H1 (cell line): ENCODE measurements around the gene INPP5A. TPM values are rescaled to one million over a fixed set of nuclear protein-coding genes. Genes with fewer than 3 reads are reported as not detected.

Source experiments
- CTCF ChIA-PET: fragments of 300-600 bp; sonication (Branson Sonifier 250); formaldehyde crosslinking; loops from one replicate; lab custom pipeline; 2021; ENCODE audit not compliant: partially characterized antibody; lab: Charles Lee
- POLR2A ChIA-PET: fragments of 300-600 bp; sonication (Branson Sonifier 250); formaldehyde crosslinking; loops from one replicate; lab custom pipeline; 2021; ENCODE audit warnings: inconsistent platforms; ENCODE audit not compliant: partially characterized antibody; lab: Charles Lee
- DNase-seq, 2 experiments: peaks; one replicate each; pipeline versions ENCODE4 v3.0.0 to v3.0.0-alpha.2; 2010 to 2022; ENCODE audit warnings: low spot score in 2 of 2, low read depth in 1 of 2, mixed read lengths in 1 of 2
- FAIRE-seq: peaks from 2 replicates; lab custom pipeline; 2011; peaks lifted over from hg19 to GRCh38; lab: Jason Lieb, UNC
- H2AFZ ChIP-seq: 2 replicates; pipeline ENCODE4 v1.8.1; 2012; ENCODE audit warnings: low read length, inconsistent platforms
- H2AK5ac ChIP-seq: 2 replicates; pipeline ENCODE4 v1.6.1; 2013; ENCODE audit warnings: low read depth, low read length
- H2BK120ac ChIP-seq: replicated peaks from 2 replicates; pipeline ENCODE3; 2013; ENCODE audit warnings: low read depth, low read length, inconsistent platforms
- H2BK12ac ChIP-seq: 2 replicates; pipeline ENCODE4 v1.6.1; 2013; ENCODE audit warnings: low read depth, low read length
- H2BK15ac ChIP-seq: 2 replicates; pipeline ENCODE4 v1.6.1; 2013; ENCODE audit warnings: low read length
- H2BK20ac ChIP-seq: 2 replicates; pipeline ENCODE4 v1.6.1; 2013; ENCODE audit warnings: low read length
- H2BK5ac ChIP-seq: 2 replicates; pipeline ENCODE4 v1.6.1; 2013; ENCODE audit warnings: low read depth, low read length
- H3K14ac ChIP-seq: 2 replicates; pipeline ENCODE4 v1.6.1; 2013; ENCODE audit warnings: inconsistent platforms; ENCODE audit not compliant: insufficient read length
- H3K18ac ChIP-seq: 2 replicates; pipeline ENCODE4 v1.6.1; 2013; ENCODE audit warnings: low read length; ENCODE audit errors: extremely low read depth
- H3K23ac ChIP-seq: 2 replicates; pipeline ENCODE4 v1.6.1; 2013; ENCODE audit warnings: inconsistent platforms; ENCODE audit not compliant: insufficient read length
- H3K23me2 ChIP-seq: 2 replicates; pipeline ENCODE4 v1.6.1; 2013; ENCODE audit warnings: low read depth, low read length
- H3K27ac ChIP-seq: 2 replicates; pipeline ENCODE4 v1.6.1; 2011; ENCODE audit warnings: low read depth, low read length, inconsistent platforms
- H3K27me3 ChIP-seq, 4 experiments: replicated peaks in 1 of 4; 1 replicate in 1 of 4; 2 replicates in 3 of 4; pipeline versions ENCODE4 v1.6.1 to v1.8.1; 2011 to 2013; ENCODE audit warnings: low read length in 3 of 4, mild to moderate bottlenecking in 3 of 4, inconsistent platforms in 2 of 4, mixed read lengths in 2 of 4, moderate library complexity in 1 of 4; ENCODE audit not compliant: control insufficient read depth in 3 of 4, insufficient read depth in 3 of 4; ENCODE audit errors: extremely low read depth in 1 of 4
- H3K36me3 ChIP-seq, 4 experiments: 2 replicates each; pipeline versions ENCODE4 v1.6.1 to v1.8.1; 2011 to 2013; ENCODE audit warnings: mild to moderate bottlenecking in 4 of 4, low read length in 3 of 4, moderate library complexity in 2 of 4, control low read depth in 1 of 4, inconsistent platforms in 1 of 4; ENCODE audit not compliant: insufficient read depth in 4 of 4, control insufficient read depth in 2 of 4
- H3K4ac ChIP-seq: replicated peaks from 2 replicates; pipeline ENCODE3; 2013; ENCODE audit warnings: low read length, low read depth, mixed read lengths, inconsistent platforms; ENCODE audit not compliant: insufficient read length
- H3K4me1 ChIP-seq, 4 experiments: replicated peaks in 1 of 4; 1 replicate in 1 of 4; 2 replicates in 3 of 4; pipeline versions ENCODE4 v1.6.1 to v1.8.1; 2011 to 2013; ENCODE audit warnings: low read length in 3 of 4, inconsistent platforms in 2 of 4, mixed read lengths in 1 of 4; ENCODE audit not compliant: insufficient read depth in 4 of 4, control insufficient read depth in 3 of 4
- H3K4me2 ChIP-seq, 2 experiments: 2 replicates each; pipeline versions ENCODE4 v1.6.1 to v1.8.1; 2011 to 2013; ENCODE audit warnings: low read depth in 2 of 2, low read length in 2 of 2, control low read depth in 1 of 2, inconsistent platforms in 1 of 2, mild to moderate bottlenecking in 1 of 2; ENCODE audit not compliant: insufficient read depth in 1 of 2
- H3K4me3 ChIP-seq, 4 experiments: fragments of 200-600, 300-600 bp in 1 of 4; sonication (generic), shearing (Covaris generic), sonication (Bioruptor Twin) in 1 of 4; 2 replicates each; pipeline versions ENCODE4 v1.5.1 to v1.8.1; 2011 to 2016; ENCODE audit warnings: low read length in 4 of 4, low read depth in 3 of 4, control low read depth in 2 of 4, inconsistent platforms in 2 of 4, mild to moderate bottlenecking in 2 of 4, mixed read lengths in 1 of 4, moderate library complexity in 1 of 4; ENCODE audit not compliant: insufficient read depth in 2 of 4; ENCODE audit errors: extremely low read depth in 1 of 4
- H3K56ac ChIP-seq: replicated peaks from 2 replicates; pipeline ENCODE3; 2013; ENCODE audit warnings: low read depth, mild to moderate bottlenecking, mixed read lengths, low read length, inconsistent platforms; ENCODE audit not compliant: insufficient read length
- H3K79me1 ChIP-seq: 2 replicates; pipeline ENCODE4 v1.6.1; 2013; ENCODE audit warnings: low read depth, low read length, control low read depth
- H3K79me2 ChIP-seq, 2 experiments: 2 replicates each; pipeline versions ENCODE4 v1.6.1 to v1.8.1; 2012 to 2013; ENCODE audit warnings: low read length in 2 of 2, mild to moderate bottlenecking in 2 of 2, inconsistent platforms in 1 of 2; ENCODE audit not compliant: insufficient read depth in 2 of 2, control insufficient read depth in 1 of 2
- H3K9ac ChIP-seq, 4 experiments: replicated peaks in 1 of 4; 1 replicate in 1 of 4; 2 replicates in 3 of 4; pipeline versions ENCODE4 v1.6.1 to v1.8.1; 2011 to 2013; ENCODE audit warnings: low read depth in 3 of 4, low read length in 3 of 4, control low read depth in 2 of 4, mild to moderate bottlenecking in 2 of 4, moderate library complexity in 2 of 4, inconsistent platforms in 1 of 4; ENCODE audit errors: extremely low read depth in 1 of 4
- H3K9me3 ChIP-seq, 2 experiments: 2 replicates each; pipeline versions ENCODE4 v1.6.1 to v1.8.1; 2012 to 2013; ENCODE audit warnings: mild to moderate bottlenecking in 2 of 2, moderate library complexity in 2 of 2, control low read depth in 1 of 2, inconsistent platforms in 1 of 2, low read depth in 1 of 2, low read length in 1 of 2, mixed read lengths in 1 of 2; ENCODE audit not compliant: insufficient read depth in 2 of 2
- H4K20me1 ChIP-seq, 2 experiments: replicated peaks in 1 of 2; 2 replicates each; pipeline versions ENCODE3 to v1.8.1; 2011 to 2013; ENCODE audit warnings: inconsistent platforms in 2 of 2, low read length in 2 of 2, mild to moderate bottlenecking in 1 of 2; ENCODE audit not compliant: insufficient read depth in 2 of 2, control insufficient read depth in 1 of 2
- H4K5ac ChIP-seq: 2 replicates; pipeline ENCODE4 v1.6.1; 2013; ENCODE audit warnings: low read length, low read depth, mixed read lengths, inconsistent platforms; ENCODE audit not compliant: insufficient read length
- H4K8ac ChIP-seq: 2 replicates; pipeline ENCODE4 v1.8.0; 2013; ENCODE audit warnings: mild to moderate bottlenecking, moderate library complexity, low read length, inconsistent platforms; ENCODE audit not compliant: insufficient read depth; ENCODE audit errors: extremely low read depth
- H4K91ac ChIP-seq: replicated peaks from 2 replicates; pipeline ENCODE3; 2013; ENCODE audit warnings: low read length, mixed read lengths, inconsistent platforms; ENCODE audit not compliant: insufficient read length
- ATF2 ChIP-seq: IDR thresholded peaks from 2 replicates; pipeline ENCODE4 v1.6.1; 2012; ENCODE audit warnings: low read length, inconsistent platforms
- EGR1 ChIP-seq: IDR thresholded peaks from 2 replicates; pipeline ENCODE4 v1.6.1; 2011; ENCODE audit warnings: low read depth, low read length, borderline replicate concordance
- GTF2F1 ChIP-seq: IDR thresholded peaks from 2 replicates; pipeline ENCODE4 v1.6.1; 2012; ENCODE audit warnings: low read depth, low read length, improper control_type of control experiment, borderline replicate concordance
- JUND ChIP-seq: IDR thresholded peaks from 2 replicates; pipeline ENCODE4 v1.6.1; 2011; ENCODE audit warnings: mild to moderate bottlenecking, improper control_type of control experiment, low read length
- KDM1A ChIP-seq: fragments of 200-600, 300-600 bp; sonication (generic); IDR thresholded peaks from 2 replicates; pipeline ENCODE4 v1.7.1; 2016; ENCODE audit warnings: mild to moderate bottlenecking, low read length, borderline replicate concordance
- NRF1 ChIP-seq: IDR thresholded peaks from 2 replicates; pipeline ENCODE4 v1.6.1; 2011; ENCODE audit warnings: mild to moderate bottlenecking, low read depth, low read length, improper control_type of control experiment
- PHF8 ChIP-seq: fragments of 200-600 bp; sonication (generic); conservative IDR thresholded peaks from 2 replicates; pipeline ENCODE4 v1.7.1; 2012; ENCODE audit warnings: low read depth, mild to moderate bottlenecking, inconsistent platforms, low read length, moderate library complexity
- RBBP5 ChIP-seq: IDR thresholded peaks from 2 replicates; pipeline ENCODE4 v1.7.1; 2012; ENCODE audit warnings: low read depth, mild to moderate bottlenecking, inconsistent platforms, low read length, moderate library complexity, borderline replicate concordance
- RFX5 ChIP-seq: IDR thresholded peaks from 2 replicates; pipeline ENCODE4 v1.6.1; 2011; ENCODE audit warnings: low read depth, low read length, improper control_type of control experiment, borderline replicate concordance
- RNF2 ChIP-seq: fragments of 200-900, 300-1000 bp; sonication (generic); IDR thresholded peaks from 2 replicates; pipeline ENCODE4 v1.7.1; 2016; ENCODE audit warnings: borderline replicate concordance, low read depth, mild to moderate bottlenecking, antibody characterized with exemption, low read length; ENCODE audit not compliant: poor library complexity, severe bottlenecking; ENCODE audit errors: missing control alignments
- SIN3A ChIP-seq, 2 experiments: IDR thresholded peaks in 1 of 2; conservative IDR thresholded peaks in 1 of 2; 2 replicates each; pipeline ENCODE4 v1.6.1; 2011 to 2012; ENCODE audit warnings: low read length in 2 of 2, improper control_type of control experiment in 1 of 2, low read depth in 1 of 2, mild to moderate bottlenecking in 1 of 2
- WGBS, 2 experiments: shearing (Covaris generic) in 1 of 2; methylation state at CpG; one replicate each; pipeline versions ENCODE4 v1.1.6 to v1.1.7; 2013 to 2015; ENCODE audit warnings: low lambda C conversion rate in 2 of 2, mixed read lengths in 2 of 2, inconsistent platforms in 1 of 2, low coverage in 1 of 2, missing lambda C conversion rate in 1 of 2; ENCODE audit not compliant: insufficient replicate concordance in 2 of 2, insufficient coverage in 1 of 2, insufficient read length in 1 of 2; ENCODE audit errors: extremely low coverage in 1 of 2, missing lambda C conversion rate in 1 of 2; 5-methylcytosine and 5-hydroxymethylcytosine counted together
- polyA plus RNA-seq, 7 experiments: library from polyadenylated mRNA; depleted of rRNA in 3 of 7; stranded (reverse) in 5 of 7; unstranded in 2 of 7; fragments of >200 nt in 5 of 7; fragments of 200-250 nt in 2 of 7; gene quantifications; 1 replicate in 5 of 7; 2 replicates in 1 of 7; 4 replicates in 1 of 7; pipeline versions ENCODE4 v1.2.1 to v1.2.3, GENCODE V29; 2011 to 2013; ENCODE audit warnings: missing spikeins in 2 of 7, mixed read lengths in 2 of 7
- total RNA-seq: library from RNA; stranded (reverse); fragmentation: NEBNext Ultra II Directional; extraction: Animal tissue kit (Norgen Biotek cat#: 25700); gene quantifications from 2 replicates; pipeline ENCODE4 v1.2.1, GENCODE V29; 2021

Gene INPP5A
- total and polyA plus RNA-seq, 2 of the 8 experiments (the other 6 are each of a cell fraction or from before 2014, with no cell fraction given), result 19.7 to 27.5 TPM

- no peak overlapping the region for H3K23ac ChIP-seq
- H3K9me3 ChIP-seq, result no peaks in the 10 kb centered on the region
- H3K4ac ChIP-seq, result no peak overlapping the region
- H2BK20ac ChIP-seq, result no peak overlapping the region
- no peak overlapping the region for H4K91ac ChIP-seq
- H3K4me3 ChIP-seq, result no peak overlapping the region
- no peak overlapping the region for H2BK12ac ChIP-seq
- no peaks in the 10 kb centered on the region for H3K36me3 ChIP-seq
- H2BK120ac ChIP-seq, result no peak overlapping the region
- no peak overlapping the region for H2BK15ac ChIP-seq
- peak overlapping the region; percentile 51; the same call in 1 of the 2 replicates for H4K8ac ChIP-seq
- H3K9ac ChIP-seq, result no peak overlapping the region
- H3K23me2 ChIP-seq, result peaks cover 6% of the 10 kb centered on the region; the same call in 1 of the 2 replicates
- CTCF ChIA-PET, result interaction anchor here (0.7 to 1.3 kb wide), 2 partner anchors 8 to 33 kb away, joined by 3 to 4 read pairs; no protein-coding TSS in a partner anchor
- no peak overlapping the region for H2AFZ ChIP-seq
- H2AK5ac ChIP-seq, result no peak overlapping the region
- H3K27ac ChIP-seq, result no peak overlapping the region
- POLR2A ChIA-PET, result interaction anchor here (1.3 kb wide), 1 partner anchor 29 kb away, joined by 4 read pairs; no protein-coding TSS in a partner anchor
- no peak overlapping the region for H3K14ac ChIP-seq
- no peaks in the 10 kb centered on the region; a peak in 1 of 4 replicates for H3K79me2 ChIP-seq
- H3K4me2 ChIP-seq, result no peak overlapping the region
- 88% methylated on average over 15 of the region's 15 CpGs; no CpG with 5 or more reads in 1 of the 2 experiments for WGBS, 2 experiments
- H3K56ac ChIP-seq, result no peak overlapping the region
- no peak overlapping the region for H2BK5ac ChIP-seq
- no peaks in the 10 kb centered on the region for H3K79me1 ChIP-seq
- H4K5ac ChIP-seq, result no peak overlapping the region
- no peaks in the 10 kb centered on the region; a peak in 1 of 7 replicates for H3K27me3 ChIP-seq
- peaks cover 2 to 7% of the 10 kb centered on the region in 2 experiments for H4K20me1 ChIP-seq
- FAIRE-seq (no peak), DNase-seq (no peak)
- no peaks in the 10 kb centered on the region for H3K4me1 ChIP-seq
- H3K18ac ChIP-seq, result no peak overlapping the region
- no peak for TF ChIP-seq GTF2F1
- no peak for TF ChIP-seq SIN3A (conservative IDR thresholded peaks at IDR 0.05 in 1 of 2, IDR thresholded peaks at IDR 0.05 in 1 of 2; ENCODE audit: low read depth in 1 of 2, low read length in 2 of 2)
- TF ChIP-seq RFX5, result no peak
- no peak for TF ChIP-seq PHF8
- TF ChIP-seq JUND, result no peak
- no peak for TF ChIP-seq EGR1
- TF ChIP-seq ATF2, result no peak
- TF ChIP-seq NRF1, result no peak
- TF ChIP-seq RNF2, result no peak
- no peak for TF ChIP-seq KDM1A
- TF ChIP-seq RBBP5, result no peak
Measured at GRCh38 chr10:132510174-132510611, 27.4 kb upstream of the INPP5A start.
